DMS79 treated with DMSO at 0.1 percent for 48 hours (cell line): ENCODE data around the gene TBL1X.
A peak's percentile ranks its signal among the peaks of the same experiment; 100 is the strongest.
"Not testable (repeated sequence)": the region's sequence is repeated elsewhere in the genome, so short reads cannot be mapped to it uniquely, and the experiment has no call there.

Source experiments
- DNase-seq: peaks from one replicate; lab custom pipeline; 2025; lab: John Stamatoyannopoulos, UW

The TBL1X gene

GRCh38 chrX:9464435-9465371, at the start of gene TBL1X:
Gene TBL1X (plus strand): TSS chrX:9465058. CDS start chrX:9653587, 188,529 bp downstream.
- DNase-seq: no peak

GRCh38 chrX:9416562-9417348, 48.1 kb upstream of the TBL1X start:
- no peak for DNase-seq

DNA sequence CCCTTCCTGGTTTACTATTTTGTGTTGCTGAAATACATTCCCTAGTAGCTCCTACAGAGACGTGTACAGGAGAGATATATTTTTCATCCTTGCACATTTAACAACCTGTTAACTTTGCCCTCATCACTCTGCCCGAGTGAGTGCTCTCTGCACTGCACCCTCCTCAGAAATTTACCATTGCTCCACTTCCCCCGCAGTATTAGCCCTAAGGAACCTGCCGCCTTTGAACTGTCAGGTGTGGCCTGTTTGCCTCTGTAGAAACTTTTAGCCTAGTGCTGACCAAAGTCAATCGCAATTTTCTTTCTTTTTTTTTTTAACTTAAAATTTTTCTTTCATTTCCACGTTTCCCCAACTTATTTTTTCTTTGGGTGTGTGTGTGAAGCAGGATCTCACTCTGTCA, 46.6 kb upstream of the TBL1X start:
- DNase-seq: no peak

DNA sequence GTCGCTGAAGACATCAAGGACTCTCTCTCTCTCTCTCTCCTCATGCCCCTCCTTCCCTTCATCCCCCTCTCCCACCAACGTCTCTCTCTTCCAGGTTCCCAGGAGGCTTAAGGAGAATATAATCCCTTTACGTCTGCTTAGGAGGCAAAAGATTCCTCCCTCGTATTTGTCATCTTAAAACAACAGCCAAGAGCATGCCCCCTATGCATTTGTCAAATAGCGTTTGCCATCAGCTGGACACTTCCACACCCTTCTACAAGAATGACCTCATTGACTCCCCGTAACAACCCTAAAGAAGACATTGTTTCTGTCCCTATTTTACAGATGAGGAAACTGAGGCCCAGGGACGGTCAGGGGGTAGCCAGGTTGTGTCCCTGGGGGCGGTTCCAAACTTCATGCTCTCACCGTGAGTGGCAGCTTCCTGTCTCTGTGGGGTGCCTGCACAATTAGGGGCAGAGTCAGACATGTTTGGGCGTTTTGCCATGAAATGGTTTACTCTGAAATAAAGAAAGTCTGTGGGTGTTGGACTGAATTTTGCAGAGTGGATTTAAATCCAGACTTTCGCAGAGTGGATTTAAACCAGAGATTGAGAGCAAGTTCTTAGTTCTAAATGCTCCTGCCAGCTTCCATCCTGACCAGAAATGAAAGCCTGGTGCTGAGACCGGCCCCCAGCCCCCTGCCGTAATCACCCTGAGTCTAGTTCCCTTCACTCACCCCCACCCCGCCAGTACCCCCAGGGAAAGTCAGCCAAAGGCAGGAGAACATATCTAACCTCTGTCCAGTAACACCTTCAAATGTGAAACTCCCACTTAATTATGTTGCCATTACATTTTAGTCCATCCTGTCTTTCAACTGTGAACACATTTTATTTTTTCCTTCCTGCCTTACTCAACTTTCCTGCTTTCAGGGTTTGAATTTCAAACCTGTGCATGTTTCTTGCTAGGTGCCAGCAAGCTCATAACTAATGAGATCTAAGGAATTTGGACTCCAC, 44.3 kb upstream of the TBL1X start:
- no peak for DNase-seq

DNA sequence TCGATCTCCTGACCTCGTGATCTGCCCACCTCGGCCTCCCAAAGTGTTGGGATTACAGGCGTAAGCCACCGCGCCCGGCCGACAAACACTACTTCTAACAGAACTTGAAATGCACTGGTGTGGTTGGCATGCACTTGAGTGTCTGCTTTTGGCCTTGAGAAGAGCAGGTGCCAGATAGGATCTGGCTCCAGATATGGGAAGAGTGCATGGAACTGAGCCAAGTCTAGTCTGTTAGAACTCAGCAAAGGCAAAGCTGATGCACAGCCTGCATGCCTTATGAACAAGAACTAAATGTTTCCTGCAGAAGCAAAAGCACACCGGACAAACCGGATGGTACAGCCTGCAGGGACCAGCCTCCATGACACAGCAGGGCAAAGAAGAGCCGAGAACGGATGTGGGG, 35.1 kb upstream of the TBL1X start:
- peak; percentile 82 for DNase-seq

- no peak for DNase-seq
These were observed 34.4 kb upstream of the TBL1X start for GRCh38 chrX:9430346-9430921.

DNA sequence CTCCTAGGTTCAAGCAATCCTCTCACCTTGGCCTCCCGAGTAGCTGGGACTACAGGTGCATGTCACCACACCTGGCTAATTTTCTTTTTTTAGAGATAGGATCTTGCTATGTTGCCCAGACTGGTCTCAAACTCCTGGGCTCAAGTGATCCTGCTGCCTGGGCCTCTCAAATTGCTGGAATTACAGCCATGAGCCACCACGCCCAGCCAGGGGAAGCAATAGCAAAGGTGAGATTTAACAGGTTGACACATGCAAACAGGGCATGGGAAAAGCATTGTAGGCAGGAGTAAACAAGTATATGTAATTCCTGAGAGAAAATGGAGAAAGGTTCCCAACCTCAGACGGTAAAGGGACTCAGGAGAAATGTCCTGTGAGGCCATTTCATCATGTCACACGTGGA, 33.6 kb upstream of the TBL1X start:
- no peak for DNase-seq

GRCh38 chrX:9433596-9433995, 31.3 kb upstream of the TBL1X start:
- DNase-seq: no peak

GRCh38 chrX:9434051-9434550, 30.8 kb upstream of the TBL1X start:
- DNase-seq: no peak

GRCh38 chrX:9435086-9435485, 29.8 kb upstream of the TBL1X start:
- not testable (repeated sequence) for DNase-seq

DNA sequence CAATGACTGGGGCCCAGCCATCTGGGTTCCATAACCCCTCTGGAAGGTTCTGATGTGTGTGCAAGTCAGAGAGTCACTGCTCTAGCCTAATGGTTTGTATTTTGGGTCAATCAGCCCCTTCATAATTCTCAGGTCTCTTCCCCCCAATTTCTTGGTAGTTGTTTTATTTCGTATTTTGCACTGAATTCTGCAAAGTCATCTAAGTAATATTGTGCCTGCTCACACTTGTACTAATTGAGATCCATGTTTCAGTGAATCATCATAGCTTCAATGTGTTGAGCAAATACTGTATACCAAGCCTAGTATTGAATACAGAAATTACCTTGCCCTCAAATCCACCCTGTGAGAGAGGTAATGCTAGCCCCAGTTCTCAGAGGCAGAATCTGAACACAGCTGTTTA, 28.0 kb upstream of the TBL1X start:
- DNase-seq: no peak

GRCh38 chrX:9438933-9439494, 25.8 kb upstream of the TBL1X start:
- no peak for DNase-seq

- no peak for DNase-seq
These were observed 24.6 kb upstream of the TBL1X start for GRCh38 chrX:9440116-9440844.

DNA sequence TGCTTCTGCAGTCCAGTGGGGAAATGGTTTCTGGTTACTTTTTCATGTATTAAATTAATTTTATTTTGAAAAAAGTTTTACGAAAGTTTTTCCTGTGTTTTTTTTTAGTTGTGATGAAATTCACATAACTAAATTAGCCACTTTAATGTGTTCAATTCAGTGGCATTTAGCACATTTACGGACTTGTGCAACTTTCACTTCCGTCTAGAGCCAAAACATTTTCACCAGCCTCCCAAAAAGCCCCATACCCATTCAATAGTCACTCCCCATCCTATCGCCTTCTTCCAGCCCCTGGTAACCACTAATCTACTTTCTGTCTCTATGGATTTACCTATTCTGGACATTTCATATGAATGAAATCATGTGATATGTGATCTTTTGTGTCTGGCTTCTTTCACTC, 22.8 kb upstream of the TBL1X start:
- DNase-seq: no peak

DNA sequence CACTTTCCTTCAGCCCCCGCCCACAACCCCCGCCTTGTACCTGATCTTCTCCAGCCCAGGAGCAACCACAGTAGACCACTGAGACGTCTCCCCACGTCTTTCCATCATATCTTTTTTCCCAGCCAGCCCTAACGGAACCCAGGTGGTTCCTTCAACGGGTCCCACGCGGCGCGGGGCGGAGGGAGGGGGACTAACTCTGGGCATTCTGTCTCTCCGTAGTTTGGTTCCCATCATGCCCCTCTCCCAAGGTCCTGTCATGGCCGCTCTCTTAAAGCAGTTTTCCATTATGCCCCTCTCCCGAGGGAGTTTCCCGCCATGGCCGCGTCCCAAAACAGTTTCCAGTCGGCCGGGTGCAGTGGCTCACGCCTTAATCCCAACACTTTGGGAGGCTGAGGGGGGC, 21.5 kb upstream of the TBL1X start:
- no peak for DNase-seq

DNA sequence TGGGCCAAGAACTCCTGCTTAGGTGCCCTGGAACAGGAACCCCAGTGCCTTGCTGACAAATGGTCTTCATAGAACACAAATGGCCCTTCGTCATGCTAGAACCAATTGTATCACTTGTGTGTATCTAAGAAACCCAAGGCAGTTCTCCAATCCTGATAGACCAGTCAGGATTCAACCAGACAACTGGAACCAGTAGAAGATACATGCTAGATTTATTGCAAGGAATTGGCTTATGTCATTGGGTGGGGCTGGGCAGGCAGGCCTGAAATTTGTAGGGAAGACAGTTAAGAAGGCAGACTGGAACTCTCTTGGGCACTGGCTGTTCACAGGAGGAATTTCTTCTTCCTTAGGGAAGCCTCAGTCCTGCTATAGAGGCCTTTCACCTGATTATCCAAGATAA, 17.0 kb upstream of the TBL1X start:
- DNase-seq: no peak

- DNase-seq: no peak
These were observed 8.4 kb upstream of the TBL1X start for GRCh38 chrX:9456250-9457074.

- DNase-seq: not testable (repeated sequence)
These were observed 6.8 kb upstream of the TBL1X start for GRCh38 chrX:9458034-9458433.

DNA sequence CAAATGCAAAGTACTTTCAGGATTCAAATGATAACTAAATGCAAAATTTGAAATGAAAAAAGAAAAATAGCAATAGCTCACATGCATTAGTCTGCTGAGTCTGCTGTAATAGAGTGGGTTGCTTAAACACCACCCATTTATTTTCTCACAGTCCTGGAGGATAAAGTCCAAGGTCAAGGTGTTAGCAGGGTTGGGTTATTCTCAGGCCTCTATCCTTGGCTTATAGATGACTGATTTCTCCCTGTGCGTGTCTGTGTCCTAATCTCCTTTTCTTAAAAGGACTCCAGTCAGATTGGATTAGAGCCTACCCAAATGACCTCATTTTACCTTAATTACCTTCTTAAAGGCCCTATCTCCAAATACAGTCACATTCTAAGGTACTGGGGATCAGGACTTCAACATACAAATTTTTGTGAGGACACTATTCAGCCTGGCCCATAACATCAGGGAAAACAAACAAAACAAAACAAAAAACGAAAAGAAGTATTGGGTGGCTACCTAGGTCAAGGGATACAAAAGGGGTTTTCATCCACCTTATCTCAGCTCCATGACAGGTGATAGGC, 6.3 kb upstream of the TBL1X start:
- DNase-seq: no peak
